Neural cell (in vitro differentiated cells): ENCODE data around the gene EYA4. TPM values are rescaled to one million over a fixed set of nuclear protein-coding genes. Genes with fewer than 3 reads are reported as not detected.

Experiments used
- H2AFZ ChIP-seq: fragments of 200-600, 300-800 bp; sonication (generic), shearing (Covaris generic); 2 replicates; pipeline ENCODE4 v1.6.0; 2014; ENCODE audit warnings: low read depth, mild to moderate bottlenecking, antibody characterized with exemption, low read length, moderate library complexity
- H3F3A ChIP-seq: fragments of 200-600 bp; shearing (Covaris generic); 2 replicates; pipeline ENCODE4 v1.6.1; 2016; ENCODE audit warnings: mild to moderate bottlenecking, moderate library complexity, mixed read lengths, antibody characterized with exemption, low read length; ENCODE audit not compliant: insufficient read depth, poor library complexity, severe bottlenecking
- H3K27ac ChIP-seq: fragments of 200-600, 300-800 bp; sonication (generic), shearing (Covaris generic); 2 replicates; pipeline ENCODE4 v1.5.1; 2014; ENCODE audit warnings: mild to moderate bottlenecking, low read length, moderate library complexity
- H3K27me3 ChIP-seq: fragments of 300-800, 200-600 bp; sonication (generic), shearing (Covaris generic); 2 replicates; pipeline ENCODE4 v1.6.0; 2014; ENCODE audit warnings: mild to moderate bottlenecking, low read depth, low read length, moderate library complexity; ENCODE audit not compliant: insufficient read depth
- H3K36me3 ChIP-seq: fragments of 300-800, 200-600 bp; sonication (generic), shearing (Covaris generic); 2 replicates; pipeline ENCODE4 v1.5.1; 2014; ENCODE audit warnings: mild to moderate bottlenecking, antibody characterized with exemption, low read length, moderate library complexity; ENCODE audit not compliant: insufficient read depth
- H3K4me2 ChIP-seq: fragments of 300-800, 200-600 bp; sonication (generic), shearing (Covaris generic); 2 replicates; pipeline ENCODE4 v1.6.0; 2014; ENCODE audit warnings: mild to moderate bottlenecking, low read length
- H3K4me3 ChIP-seq: fragments of 300-800, 200-600 bp; sonication (generic), shearing (Covaris generic); 2 replicates; pipeline ENCODE4 v1.5.1; 2014; ENCODE audit warnings: mild to moderate bottlenecking, low read length, moderate library complexity
- H3K79me2 ChIP-seq: fragments of 200-600 bp; shearing (Covaris generic); replicated peaks from 2 replicates; pipeline ENCODE4 v1.6.0; 2014; ENCODE audit warnings: mild to moderate bottlenecking, low read length, moderate library complexity; ENCODE audit not compliant: insufficient read depth
- H3K9ac ChIP-seq: fragments of 300-800, 200-600 bp; sonication (generic), shearing (Covaris generic); 2 replicates; pipeline ENCODE4 v1.6.1; 2016; ENCODE audit warnings: mild to moderate bottlenecking, low read length, mixed read lengths
- H3K9me2 ChIP-seq: fragments of 200-600 bp; shearing (Covaris generic); 2 replicates; pipeline ENCODE4 v1.6.1; 2016; ENCODE audit warnings: mild to moderate bottlenecking, low read length, mixed read lengths; ENCODE audit not compliant: insufficient read depth
- H3K9me3 ChIP-seq: fragments of 200-600, 300-800 bp; sonication (generic), shearing (Covaris generic); 2 replicates; pipeline ENCODE4 v1.6.1; 2016; ENCODE audit warnings: mild to moderate bottlenecking, mixed run types, low read length, moderate library complexity, mixed read lengths
- H4K20me1 ChIP-seq: fragments of 200-600 bp; shearing (Covaris generic); 2 replicates; pipeline ENCODE4 v1.6.1; 2016; ENCODE audit warnings: mild to moderate bottlenecking, mixed run types; ENCODE audit not compliant: insufficient read depth
- CTCF ChIP-seq: fragments of 450-650 bp; IDR thresholded peaks from 2 replicates; pipeline ENCODE4 v1.5.1; 2014; ENCODE audit warnings: antibody characterized with exemption, mild to moderate bottlenecking, moderate library complexity; ENCODE audit not compliant: poor library complexity, severe bottlenecking
- EP300 ChIP-seq: fragments of 450-650 bp; conservative IDR thresholded peaks from 2 replicates; pipeline ENCODE4 v1.6.1; 2014; ENCODE audit warnings: antibody characterized with exemption, mild to moderate bottlenecking, moderate library complexity; ENCODE audit not compliant: poor library complexity, severe bottlenecking
- EZH2 ChIP-seq: fragments of 200-600, 300-800 bp; shearing (Covaris generic), sonication (generic); IDR thresholded peaks from 2 replicates; pipeline ENCODE4 v1.6.1; 2014; ENCODE audit warnings: antibody characterized with exemption, low read length, borderline replicate concordance, mild to moderate bottlenecking; ENCODE audit not compliant: insufficient read depth, poor library complexity, severe bottlenecking
- MXI1 ChIP-seq: fragments of 450-650 bp; conservative IDR thresholded peaks from 2 replicates; pipeline ENCODE4 v1.6.1; 2014; ENCODE audit warnings: antibody characterized with exemption, mild to moderate bottlenecking; ENCODE audit not compliant: poor library complexity, severe bottlenecking
- POLR2AphosphoS5 ChIP-seq: IDR thresholded peaks from 2 replicates; pipeline ENCODE4 v1.6.1; 2012
- RAD21 ChIP-seq: fragments of 450-650 bp; conservative IDR thresholded peaks from 2 replicates; pipeline ENCODE4 v1.6.1; 2014; ENCODE audit warnings: antibody characterized with exemption, mild to moderate bottlenecking, moderate library complexity
- SMC3 ChIP-seq: fragments of 450-650 bp; conservative IDR thresholded peaks from 2 replicates; pipeline ENCODE4 v1.6.1; 2014; ENCODE audit warnings: antibody characterized with exemption, mild to moderate bottlenecking, moderate library complexity; ENCODE audit not compliant: poor library complexity
- TAF1 ChIP-seq: IDR thresholded peaks from 2 replicates; pipeline ENCODE4 v1.6.1; 2012; ENCODE audit warnings: low read depth
- polyA plus RNA-seq: library from polyadenylated mRNA; depleted of rRNA; stranded (reverse); fragments of >200 nt; gene quantifications from 2 replicates; pipeline ENCODE4 v1.2.3, GENCODE V29; 2014
- TF ChIP-seq, protein P1 (sequence below): IDR thresholded peaks from 2 replicates; pipeline ENCODE4 v1.6.1; 2012; ENCODE audit warnings: borderline replicate concordance

Gene EYA4
- polyA plus RNA-seq, 1 donor from 2014 or later, result 2.6 TPM

DNA sequence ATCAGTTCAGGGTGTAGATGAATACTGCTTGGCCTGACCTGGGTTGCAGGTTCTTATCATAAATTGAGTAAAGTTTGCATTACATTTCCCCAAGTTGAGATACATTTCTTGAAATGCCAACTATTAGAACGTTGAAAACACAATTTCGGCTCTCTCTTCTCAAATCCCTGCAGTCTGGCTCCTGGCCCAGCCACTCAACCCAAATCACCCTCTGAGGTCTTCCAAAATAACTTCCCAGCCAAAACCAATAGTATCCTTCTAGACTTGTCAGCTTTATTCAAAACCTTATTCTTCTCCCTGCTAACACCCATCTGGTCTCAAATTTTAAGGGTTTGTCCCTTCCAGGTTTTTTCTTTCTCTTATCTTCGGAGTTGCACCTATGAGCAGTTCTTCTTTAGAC, 263.6 kb downstream of the EYA4 start:
- H3K27ac ChIP-seq, result no peak overlapping the region
- H3K27me3 ChIP-seq, result no peaks in the 10 kb centered on the region
- H3K9me2 ChIP-seq, result no peaks in the 10 kb centered on the region
- H3K79me2 ChIP-seq, result no peaks in the 10 kb centered on the region
- no peaks in the 10 kb centered on the region for H3F3A ChIP-seq
- H3K9ac ChIP-seq, result no peak overlapping the region
- no peak for TF ChIP-seq CTCF
- no peak for TF ChIP-seq POLR2AphosphoS5
- TF ChIP-seq SMC3, result no peak
- no peak for TF ChIP-seq MXI1
- TF ChIP-seq EP300, result no peak
- no peak for TF ChIP-seq RAD21
- no peak for TF ChIP-seq EZH2
- no peak for TF ChIP-seq TAF1
- TF ChIP-seq, protein P1, sequence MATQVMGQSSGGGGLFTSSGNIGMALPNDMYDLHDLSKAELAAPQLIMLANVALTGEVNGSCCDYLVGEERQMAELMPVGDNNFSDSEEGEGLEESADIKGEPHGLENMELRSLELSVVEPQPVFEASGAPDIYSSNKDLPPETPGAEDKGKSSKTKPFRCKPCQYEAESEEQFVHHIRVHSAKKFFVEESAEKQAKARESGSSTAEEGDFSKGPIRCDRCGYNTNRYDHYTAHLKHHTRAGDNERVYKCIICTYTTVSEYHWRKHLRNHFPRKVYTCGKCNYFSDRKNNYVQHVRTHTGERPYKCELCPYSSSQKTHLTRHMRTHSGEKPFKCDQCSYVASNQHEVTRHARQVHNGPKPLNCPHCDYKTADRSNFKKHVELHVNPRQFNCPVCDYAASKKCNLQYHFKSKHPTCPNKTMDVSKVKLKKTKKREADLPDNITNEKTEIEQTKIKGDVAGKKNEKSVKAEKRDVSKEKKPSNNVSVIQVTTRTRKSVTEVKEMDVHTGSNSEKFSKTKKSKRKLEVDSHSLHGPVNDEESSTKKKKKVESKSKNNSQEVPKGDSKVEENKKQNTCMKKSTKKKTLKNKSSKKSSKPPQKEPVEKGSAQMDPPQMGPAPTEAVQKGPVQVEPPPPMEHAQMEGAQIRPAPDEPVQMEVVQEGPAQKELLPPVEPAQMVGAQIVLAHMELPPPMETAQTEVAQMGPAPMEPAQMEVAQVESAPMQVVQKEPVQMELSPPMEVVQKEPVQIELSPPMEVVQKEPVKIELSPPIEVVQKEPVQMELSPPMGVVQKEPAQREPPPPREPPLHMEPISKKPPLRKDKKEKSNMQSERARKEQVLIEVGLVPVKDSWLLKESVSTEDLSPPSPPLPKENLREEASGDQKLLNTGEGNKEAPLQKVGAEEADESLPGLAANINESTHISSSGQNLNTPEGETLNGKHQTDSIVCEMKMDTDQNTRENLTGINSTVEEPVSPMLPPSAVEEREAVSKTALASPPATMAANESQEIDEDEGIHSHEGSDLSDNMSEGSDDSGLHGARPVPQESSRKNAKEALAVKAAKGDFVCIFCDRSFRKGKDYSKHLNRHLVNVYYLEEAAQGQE, result no peak
- H3K4me3 ChIP-seq, result no peak overlapping the region
- no peak overlapping the region for H2AFZ ChIP-seq
- H3K36me3 ChIP-seq, result no peaks in the 10 kb centered on the region
- no peaks in the 10 kb centered on the region for H3K9me3 ChIP-seq
- no peak overlapping the region for H3K4me2 ChIP-seq
- no peaks in the 10 kb centered on the region for H4K20me1 ChIP-seq

DNA sequence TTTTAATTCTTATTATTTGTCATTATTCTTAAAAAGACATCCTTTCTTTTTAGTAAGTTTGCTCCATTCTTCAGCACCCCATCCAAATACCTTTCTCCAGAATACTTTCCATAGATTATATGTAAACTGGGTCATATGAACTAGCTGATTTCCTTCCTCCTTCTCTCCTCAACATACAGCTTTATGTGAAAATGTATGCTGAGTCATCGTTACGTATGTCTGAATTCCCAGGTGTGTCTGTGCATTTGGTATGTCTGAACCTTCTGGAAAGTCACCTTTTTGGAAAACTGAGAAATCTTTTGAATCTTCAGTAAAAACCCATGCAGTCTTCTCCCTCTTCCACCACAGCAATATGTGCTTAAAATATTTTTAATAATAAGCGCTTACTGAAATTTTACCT, 264.5 kb downstream of the EYA4 start:
- Histone ChIP-seq H3K9ac (no peak overlapping the region), H3K4me3 (no peak overlapping the region), H3K4me2 (no peak overlapping the region), H3K36me3 (no peaks in the 10 kb centered on the region), H3K9me3 (no peaks in the 10 kb centered on the region), H3K27me3 (no peaks in the 10 kb centered on the region), H4K20me1 (no peaks in the 10 kb centered on the region), H3K9me2 (no peaks in the 10 kb centered on the region), H3F3A (no peaks in the 10 kb centered on the region), H3K27ac (no peak overlapping the region), H2AFZ (no peak overlapping the region), H3K79me2 (no peaks in the 10 kb centered on the region)
- TF ChIP-seq MXI1 (no peak), EP300 (no peak), EZH2 (no peak), POLR2AphosphoS5 (no peak), TAF1 (no peak), SMC3 (no peak), CTCF (no peak)
- TF ChIP-seq, protein P1, result no peak
